NCI-H2107 treated with DMSO at 0.1 percent for 48 hours (cell line): ENCODE data around the gene PDZD8.

Experiments
- DNase-seq: peaks from one replicate; lab custom pipeline; 2025; ENCODE audit not compliant: unreplicated experiment; lab: John Stamatoyannopoulos, UW

PDZD8 gene

GRCh38 chr10:117399341-117400196 is 24.3 kb upstream of the PDZD8 start:
- no peak for DNase-seq

GRCh38 chr10:117398029-117398428 is 22.8 kb upstream of the PDZD8 start:
- DNase-seq, result no peak

GRCh38 chr10:117391436-117392205 is 16.4 kb upstream of the PDZD8 start:
- DNase-seq, result no peak

GRCh38 chr10:117390420-117390819 is 15.2 kb upstream of the PDZD8 start:
- no peak for DNase-seq

- DNase-seq, result no peak
Observed at GRCh38 chr10:117386805-117387204, 11.6 kb upstream of the PDZD8 start.

- DNase-seq, result no peak
Observed at GRCh38 chr10:117382861-117383260, 7.6 kb upstream of the PDZD8 start.

GRCh38 chr10:117374506-117375359 is 507 bp downstream of the PDZD8 start:
- no peak for DNase-seq

GRCh38 chr10:117373823-117374505 is 1.3 kb downstream of the PDZD8 start:
- DNase-seq, result no peak

GRCh38 chr10:117370205-117370604 is 5.0 kb downstream of the PDZD8 start:
- no peak for DNase-seq

- no peak for DNase-seq
Observed at GRCh38 chr10:117367718-117368117, 7.5 kb downstream of the PDZD8 start.

- no peak for DNase-seq
Observed at GRCh38 chr10:117366741-117367140, 8.5 kb downstream of the PDZD8 start.

- no peak for DNase-seq
Observed at GRCh38 chr10:117365612-117366011, 9.6 kb downstream of the PDZD8 start.

- no peak for DNase-seq
Observed at GRCh38 chr10:117364110-117364960, 10.9 kb downstream of the PDZD8 start.

- no peak for DNase-seq
Observed at GRCh38 chr10:117363028-117363427, 12.2 kb downstream of the PDZD8 start.

GRCh38 chr10:117362313-117362712 is 12.9 kb downstream of the PDZD8 start:
- DNase-seq, result no peak

GRCh38 chr10:117360994-117361667 is 14.1 kb downstream of the PDZD8 start:
- DNase-seq, result no peak

- DNase-seq, result no peak
Observed at GRCh38 chr10:117360016-117360415, 15.2 kb downstream of the PDZD8 start.

- DNase-seq, result no peak
Observed at GRCh38 chr10:117355072-117355471, 20.2 kb downstream of the PDZD8 start.

- DNase-seq, result no peak
Observed at GRCh38 chr10:117353684-117354083, 21.6 kb downstream of the PDZD8 start.
